AG04449 (cell line): ENCODE data around the gene OR10A6.
A peak's percentile ranks its signal among the peaks of the same experiment; 100 is the strongest.

ENCODE experiments used
- CTCF ChIA-PET: fragments of 350-600 bp; formaldehyde crosslinking; extraction: SDS; loops from one replicate; lab custom pipeline; 2021; ENCODE audit warnings: antibody characterized with exemption; lab: Yijun Ruan, JAX
- POLR2A ChIA-PET: fragments of 400-600, 350-600 bp; formaldehyde crosslinking; extraction: SDS; loops from one replicate; lab custom pipeline; 2020; ENCODE audit warnings: antibody characterized with exemption, inconsistent platforms; lab: Yijun Ruan, JAX
- DNase-seq: peaks from one replicate; pipeline ENCODE4 v3.0.0-alpha.2; 2010; ENCODE audit warnings: low read depth, low spot score
- H3K4me3 ChIP-seq: 2 replicates; pipeline ENCODE4 v1.5.1; 2011; ENCODE audit warnings: low read depth, mild to moderate bottlenecking, control low read depth, low read length
- TF ChIP-seq, protein P1 (sequence below): IDR thresholded peaks from one replicate; pipeline ENCODE4 v1.5.1; 2011; ENCODE audit warnings: mild to moderate bottlenecking, moderate library complexity, low read length, control low read depth, inconsistent platforms; ENCODE audit not compliant: insufficient read depth; ENCODE audit errors: missing control alignments

The OR10A6 gene

DNA sequence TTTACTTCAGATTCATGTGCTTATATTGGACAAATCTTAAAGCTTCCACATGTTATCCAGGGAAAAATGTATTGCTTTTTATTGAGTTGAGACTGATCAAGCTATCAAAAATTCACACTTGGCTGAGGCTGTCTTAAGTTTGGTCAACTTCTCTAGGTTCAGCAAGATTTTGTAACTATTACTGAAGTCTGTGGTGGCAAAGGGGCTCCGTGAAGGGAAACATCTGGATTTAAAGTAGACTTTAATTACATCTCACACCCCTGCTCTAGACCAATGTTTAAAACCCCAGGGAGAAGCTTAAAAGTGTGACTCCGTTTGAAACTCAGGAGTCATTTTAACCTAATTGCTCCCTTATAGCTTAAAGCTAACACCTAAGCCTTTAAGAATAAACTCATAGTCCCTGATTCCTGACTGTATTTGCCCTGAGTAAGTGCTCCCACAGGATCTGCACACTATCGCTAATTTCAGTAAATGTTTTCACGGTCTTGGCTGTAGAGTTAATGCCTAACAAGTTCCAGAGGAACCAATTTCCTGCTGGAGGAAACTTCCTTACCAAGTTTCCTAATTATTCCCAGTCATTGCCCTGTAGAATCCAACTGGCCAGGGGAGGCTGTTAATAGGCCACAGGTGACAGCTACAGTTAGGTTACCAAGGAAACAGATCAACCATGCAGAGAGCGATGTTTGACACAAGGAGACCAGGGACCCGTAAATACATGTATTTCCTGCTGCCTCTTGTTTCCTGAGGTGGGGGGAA lies 40.5 kb downstream of the OR10A6 start:
- ChIA-PET POLR2A (no interaction called here), CTCF (interaction anchor here (0.7 to 8.4 kb wide), 7 partner anchors 13 to 209 kb away, joined by 3 to 298 read pairs (median 42); partner anchors contain the start of gene EIF3F)
- no peak overlapping the region for H3K4me3 ChIP-seq
- no peak for DNase-seq
- TF ChIP-seq, protein P1, sequence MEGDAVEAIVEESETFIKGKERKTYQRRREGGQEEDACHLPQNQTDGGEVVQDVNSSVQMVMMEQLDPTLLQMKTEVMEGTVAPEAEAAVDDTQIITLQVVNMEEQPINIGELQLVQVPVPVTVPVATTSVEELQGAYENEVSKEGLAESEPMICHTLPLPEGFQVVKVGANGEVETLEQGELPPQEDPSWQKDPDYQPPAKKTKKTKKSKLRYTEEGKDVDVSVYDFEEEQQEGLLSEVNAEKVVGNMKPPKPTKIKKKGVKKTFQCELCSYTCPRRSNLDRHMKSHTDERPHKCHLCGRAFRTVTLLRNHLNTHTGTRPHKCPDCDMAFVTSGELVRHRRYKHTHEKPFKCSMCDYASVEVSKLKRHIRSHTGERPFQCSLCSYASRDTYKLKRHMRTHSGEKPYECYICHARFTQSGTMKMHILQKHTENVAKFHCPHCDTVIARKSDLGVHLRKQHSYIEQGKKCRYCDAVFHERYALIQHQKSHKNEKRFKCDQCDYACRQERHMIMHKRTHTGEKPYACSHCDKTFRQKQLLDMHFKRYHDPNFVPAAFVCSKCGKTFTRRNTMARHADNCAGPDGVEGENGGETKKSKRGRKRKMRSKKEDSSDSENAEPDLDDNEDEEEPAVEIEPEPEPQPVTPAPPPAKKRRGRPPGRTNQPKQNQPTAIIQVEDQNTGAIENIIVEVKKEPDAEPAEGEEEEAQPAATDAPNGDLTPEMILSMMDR, result no peak

DNA sequence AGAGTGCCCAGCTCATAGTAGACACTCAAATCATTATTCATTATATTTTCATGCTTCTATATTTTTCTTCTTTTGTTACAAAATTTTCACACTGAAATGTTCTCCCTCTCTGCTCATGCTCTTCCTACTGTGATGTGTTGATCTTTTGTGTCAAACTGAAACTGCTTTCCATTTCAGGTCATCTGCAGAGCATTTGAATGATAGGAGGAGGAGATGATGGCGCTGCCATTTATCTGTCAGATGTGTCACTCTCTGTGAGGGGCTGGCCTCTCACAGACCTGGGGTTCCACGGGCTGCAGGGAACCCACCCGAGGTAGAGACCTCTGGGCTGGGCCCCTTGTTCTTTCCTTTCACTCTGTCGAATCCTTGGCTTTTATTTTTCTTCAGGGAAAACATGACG lies 41.1 kb downstream of the OR10A6 start:
- TF ChIP-seq, protein P1, result no peak
- no peak for DNase-seq
- ChIA-PET POLR2A (no interaction called here), CTCF (interaction anchor here (0.7 to 8.4 kb wide), 7 partner anchors 14 to 209 kb away, joined by 3 to 298 read pairs (median 42); partner anchors contain the start of gene EIF3F)
- H3K4me3 ChIP-seq, result 0 out of 2 replicates have a peak overlapping the region, but pooled peaks have one; percentile 9

DNA sequence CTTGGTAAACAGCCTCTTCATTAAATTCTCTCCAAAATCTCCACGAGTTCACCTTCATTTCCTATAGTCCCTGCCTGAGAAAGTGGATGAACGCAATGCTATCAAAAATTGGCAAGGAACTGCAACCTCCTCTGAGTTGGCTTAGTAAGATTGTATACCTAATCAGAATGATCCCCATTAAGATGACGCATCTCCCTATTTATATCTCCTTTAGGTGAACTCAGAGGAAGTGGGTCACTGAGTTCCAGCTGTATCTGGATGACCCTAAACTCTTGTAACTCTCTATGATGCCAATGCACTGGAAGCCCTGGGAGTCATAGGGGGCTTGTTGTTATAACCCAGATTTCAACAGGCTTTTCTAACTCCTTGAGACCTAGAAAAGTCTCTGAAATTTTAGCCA lies 48.2 kb downstream of the OR10A6 start:
- POLR2A ChIA-PET, result no interaction called here
- H3K4me3 ChIP-seq, result no peak overlapping the region
- TF ChIP-seq, protein P1, result no peak
- no peak for DNase-seq
- CTCF ChIA-PET, result no interaction called here
